ENCODE data around the gene PPP4R4.

PPP4R4 gene

DNA sequence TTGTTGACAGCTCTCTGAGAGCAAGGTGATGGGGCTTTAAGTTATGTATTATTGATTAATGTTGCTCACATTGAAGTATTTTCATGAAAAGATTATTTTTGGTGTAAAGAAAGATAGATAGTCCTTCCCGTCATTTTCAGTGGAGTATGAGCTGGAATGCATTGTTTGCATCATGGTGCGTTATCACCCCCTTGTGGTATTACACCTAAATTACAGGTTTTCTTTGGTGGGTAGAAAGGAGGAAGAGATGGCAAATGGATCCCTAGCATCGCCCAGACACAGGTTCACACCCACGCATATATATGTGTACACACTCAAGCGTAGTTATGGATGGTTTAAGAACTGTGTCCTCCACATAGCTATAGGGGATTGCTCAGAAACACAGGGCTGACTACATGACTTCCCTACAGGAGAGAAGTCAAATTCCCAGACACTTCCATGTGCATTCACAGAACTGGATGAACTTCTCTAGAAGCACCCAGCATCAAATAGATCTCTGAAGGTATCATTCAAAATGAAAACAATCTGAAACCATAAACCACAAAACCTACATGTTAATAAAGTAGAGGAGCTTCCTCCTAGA is 133.4 kb downstream of the PPP4R4 start:
- DNase-seq (ENCODE audit: low spot score): no peak
- Histone ChIP-seq H3K27ac (no peak overlapping the region), H3K4me3 (no peak overlapping the region)
- TF ChIP-seq, protein P1, sequence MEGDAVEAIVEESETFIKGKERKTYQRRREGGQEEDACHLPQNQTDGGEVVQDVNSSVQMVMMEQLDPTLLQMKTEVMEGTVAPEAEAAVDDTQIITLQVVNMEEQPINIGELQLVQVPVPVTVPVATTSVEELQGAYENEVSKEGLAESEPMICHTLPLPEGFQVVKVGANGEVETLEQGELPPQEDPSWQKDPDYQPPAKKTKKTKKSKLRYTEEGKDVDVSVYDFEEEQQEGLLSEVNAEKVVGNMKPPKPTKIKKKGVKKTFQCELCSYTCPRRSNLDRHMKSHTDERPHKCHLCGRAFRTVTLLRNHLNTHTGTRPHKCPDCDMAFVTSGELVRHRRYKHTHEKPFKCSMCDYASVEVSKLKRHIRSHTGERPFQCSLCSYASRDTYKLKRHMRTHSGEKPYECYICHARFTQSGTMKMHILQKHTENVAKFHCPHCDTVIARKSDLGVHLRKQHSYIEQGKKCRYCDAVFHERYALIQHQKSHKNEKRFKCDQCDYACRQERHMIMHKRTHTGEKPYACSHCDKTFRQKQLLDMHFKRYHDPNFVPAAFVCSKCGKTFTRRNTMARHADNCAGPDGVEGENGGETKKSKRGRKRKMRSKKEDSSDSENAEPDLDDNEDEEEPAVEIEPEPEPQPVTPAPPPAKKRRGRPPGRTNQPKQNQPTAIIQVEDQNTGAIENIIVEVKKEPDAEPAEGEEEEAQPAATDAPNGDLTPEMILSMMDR (IDR thresholded peaks at IDR 0.05): no peak

DNA sequence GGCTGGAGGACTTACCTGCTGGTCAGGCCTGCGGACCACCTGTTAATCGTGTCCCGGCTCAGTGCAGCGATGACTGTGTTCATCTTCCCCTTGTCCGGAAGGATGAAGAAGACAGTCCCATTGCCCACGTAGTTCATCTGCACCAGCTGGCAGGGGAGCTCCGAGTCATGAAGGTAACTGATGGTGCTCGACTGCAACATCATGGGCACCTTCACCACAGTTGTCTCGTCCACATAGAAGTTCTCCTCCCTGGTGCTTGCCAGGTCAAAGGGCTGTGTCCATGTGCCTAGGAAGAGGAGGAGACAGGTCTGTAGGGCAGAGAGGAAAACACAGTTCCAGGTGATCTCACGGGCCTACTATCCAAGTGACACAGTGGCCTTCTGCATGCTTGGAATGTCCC is 135.6 kb downstream of the PPP4R4 start:
- TF ChIP-seq, protein P1 (IDR thresholded peaks at IDR 0.05): no peak
- no peak for DNase-seq (ENCODE audit: low spot score)
- no peak overlapping the region for H3K4me3 ChIP-seq
- H3K27ac ChIP-seq: no peak overlapping the region

DNA sequence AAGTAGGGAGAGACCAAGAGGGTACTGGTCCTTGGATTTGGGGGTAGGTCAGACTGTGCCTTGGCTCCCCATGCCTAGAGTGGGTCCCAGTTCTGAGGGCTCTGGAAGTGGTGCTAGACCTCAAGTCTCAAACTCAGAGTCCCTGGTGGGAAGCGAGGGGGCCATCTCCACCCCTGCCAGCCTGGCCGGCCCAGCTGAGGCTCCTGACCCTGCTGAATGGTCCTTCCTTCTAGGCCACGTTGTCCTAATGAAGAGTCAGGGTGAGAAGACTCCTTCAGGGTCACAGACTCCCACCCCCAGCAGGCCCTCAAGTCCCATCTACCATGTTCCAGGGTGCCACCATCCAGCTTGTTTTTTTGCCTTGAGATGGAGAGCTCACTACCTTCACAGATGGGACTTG is 136.1 kb downstream of the PPP4R4 start:
- TF ChIP-seq, protein P1 (IDR thresholded peaks at IDR 0.05): no peak
- H3K27ac ChIP-seq: no peak overlapping the region
- no peak for DNase-seq (ENCODE audit: low spot score)
- no peak overlapping the region for H3K4me3 ChIP-seq

DNA sequence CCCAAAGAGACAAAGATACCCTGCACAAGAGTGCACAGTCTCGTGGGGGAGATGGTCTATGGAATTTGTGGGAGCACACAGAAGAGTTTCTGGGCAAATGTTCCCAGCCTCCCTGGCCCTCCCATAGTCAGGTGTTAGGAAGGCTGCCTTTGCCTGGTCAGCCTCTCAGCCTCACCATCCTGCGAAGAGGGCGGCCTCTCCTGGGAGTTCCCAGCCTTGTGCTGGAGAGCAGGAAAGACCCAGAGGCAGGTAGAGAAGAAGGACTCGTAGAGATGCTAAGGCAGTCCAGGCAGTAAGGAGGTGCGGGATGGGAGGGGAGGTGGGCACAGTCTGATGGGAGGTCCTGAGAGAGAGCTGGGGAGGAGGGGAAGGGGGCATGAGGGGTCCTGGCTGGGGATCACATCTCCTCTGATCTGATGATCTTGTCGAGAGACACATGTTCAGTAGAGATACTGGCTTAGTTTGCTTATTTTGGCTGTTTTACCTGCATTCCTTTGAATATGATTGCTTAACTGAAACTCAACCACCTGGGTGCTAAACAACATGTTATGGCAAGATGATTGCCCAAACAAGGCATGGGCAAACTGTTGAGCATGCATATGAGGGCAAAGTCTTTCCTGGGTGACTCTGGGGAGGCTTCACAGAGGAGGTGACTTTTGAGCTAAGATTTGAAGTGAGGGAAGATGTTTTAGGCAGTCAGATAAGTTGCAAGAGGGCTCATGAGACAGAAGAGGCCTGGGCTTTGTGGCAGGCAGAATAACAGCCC is 138.5 kb downstream of the PPP4R4 start:
- H3K27ac ChIP-seq: no peak overlapping the region
- TF ChIP-seq, protein P1 (IDR thresholded peaks at IDR 0.05): no peak
- no peak for DNase-seq (ENCODE audit: low spot score)
- H3K4me3 ChIP-seq: no peak overlapping the region

DNA sequence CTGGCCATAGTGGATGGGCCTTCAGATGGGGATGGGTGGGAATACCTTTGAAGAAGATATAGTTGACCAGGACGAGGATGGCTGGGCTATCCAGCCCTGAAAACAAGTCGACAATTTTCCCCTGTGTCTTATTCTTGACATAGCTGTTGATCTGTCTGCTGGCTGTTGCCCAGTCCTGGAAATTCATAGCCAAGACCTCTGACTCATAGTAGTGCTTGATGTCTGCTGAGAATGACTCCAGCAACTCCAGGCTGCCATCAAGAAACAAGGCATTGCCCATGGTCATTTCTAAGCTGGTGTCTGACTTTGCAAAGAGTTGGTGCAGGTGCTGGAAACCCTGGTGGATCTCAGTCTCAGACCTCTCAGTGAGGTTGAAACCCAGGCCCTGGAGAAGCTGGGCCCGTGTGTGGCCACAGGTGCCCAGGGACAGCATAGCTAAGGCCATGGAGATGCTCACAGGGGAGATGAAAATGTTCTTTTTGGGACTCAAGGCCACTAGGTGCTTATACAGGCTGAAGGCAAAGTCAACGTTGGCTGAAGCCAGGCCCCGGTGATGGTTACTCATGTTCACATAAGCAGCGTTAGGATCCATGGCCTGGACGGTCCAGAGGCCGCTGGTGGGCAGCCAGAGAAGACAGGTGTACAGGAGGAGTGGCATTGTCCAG is 140.0 kb downstream of the PPP4R4 start:
- H3K27ac ChIP-seq: no peak overlapping the region
- DNase-seq (ENCODE audit: low spot score): no peak
- TF ChIP-seq, protein P1 (IDR thresholded peaks at IDR 0.05): no peak
- no peak overlapping the region for H3K4me3 ChIP-seq

DNA sequence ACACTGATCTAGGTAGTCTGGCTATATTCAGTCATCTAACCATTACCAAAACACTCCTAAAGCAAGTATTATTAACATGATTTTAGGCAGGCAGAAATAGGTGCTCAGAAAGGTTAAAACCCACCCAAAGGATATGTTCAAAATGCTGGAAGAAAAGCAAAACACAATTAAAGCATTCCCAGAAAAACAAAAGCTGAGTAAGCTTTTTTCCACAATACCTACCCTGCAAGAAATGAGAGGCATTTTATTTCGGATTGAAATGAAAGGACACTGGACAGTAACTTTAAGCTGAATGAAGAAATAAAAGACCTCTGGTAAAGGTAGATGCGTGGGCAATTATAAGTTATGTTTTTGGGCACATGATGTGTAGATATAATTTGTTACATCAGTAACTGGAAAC is 140.8 kb downstream of the PPP4R4 start:
- Histone ChIP-seq H3K27ac (no peak overlapping the region), H3K4me3 (no peak overlapping the region)
- DNase-seq (ENCODE audit: low spot score): no peak
- TF ChIP-seq, protein P1 (IDR thresholded peaks at IDR 0.05): no peak

Measured in coronary artery (tissue), 2 donors.